ENCODE measurements around the gene PLD2. TPM values are rescaled to one million over a fixed set of nuclear protein-coding genes. Genes with fewer than 3 reads are reported as not detected.

The PLD2 gene
- total RNA-seq, 1 donor from 2014 or later = 49.3 TPM

Other genes starting within 250 kb of the PLD2 start
- gene GGT6, start 246.6 kb upstream of the PLD2 start, total RNA-seq = not detected in 2 replicates
- 1.7 and 2.8 TPM in 2 replicates for gene SMTNL2, start 222.6 kb upstream of the PLD2 start, total RNA-seq
- not detected in 2 replicates for gene ALOX15, start 165.5 kb upstream of the PLD2 start, total RNA-seq
- gene PELP1, start 103.0 kb upstream of the PLD2 start, total RNA-seq = 60.5 and 60.7 TPM in 2 replicates
- 19.4 and 23.6 TPM in 2 replicates for gene ARRB2, start 96.5 kb upstream of the PLD2 start, total RNA-seq
- gene MED11, start 75.7 kb upstream of the PLD2 start, total RNA-seq = 15.3 and 19.4 TPM in 2 replicates
- 0.55 and 0.99 TPM in 2 replicates for gene ZMYND15, start 67.3 kb upstream of the PLD2 start, total RNA-seq
- gene CXCL16, start 67.2 kb upstream of the PLD2 start, total RNA-seq = 11.0 and 12.8 TPM in 2 replicates
- not detected in 2 replicates for gene TM4SF5, start 35.3 kb upstream of the PLD2 start, total RNA-seq
- 1.9 and 2.4 TPM in 2 replicates for gene VMO1, start 20.8 kb upstream of the PLD2 start, total RNA-seq
- gene GLTPD2, start 18.2 kb upstream of the PLD2 start, total RNA-seq = not detected in 2 replicates
- 119 TPM in 2 replicates for gene PSMB6, start 11.0 kb upstream of the PLD2 start, total RNA-seq
- gene MINK1, start 26.2 kb downstream of the PLD2 start, total RNA-seq = 93.2 and 93.3 TPM in 2 replicates
- gene C17orf107, start 92.4 kb downstream of the PLD2 start, total RNA-seq = 0.78 and 1.3 TPM in 2 replicates
- gene CHRNE, start 95.9 kb downstream of the PLD2 start, total RNA-seq = 0.27 TPM in 1 of 2 replicates, not detected in the other
- not detected in 2 replicates for gene GP1BA, start 125.1 kb downstream of the PLD2 start, total RNA-seq
- 59.6 and 60.6 TPM in 2 replicates for gene SLC25A11, start 132.9 kb downstream of the PLD2 start, total RNA-seq
- 105 and 115 TPM in 2 replicates for gene RNF167, start 133.1 kb downstream of the PLD2 start, total RNA-seq
- gene PFN1, start 141.4 kb downstream of the PLD2 start, total RNA-seq = 509 and 514 TPM in 2 replicates
- 9.4 and 9.5 TPM in 2 replicates for gene ENO3, start 144.0 kb downstream of the PLD2 start, total RNA-seq
- gene SPAG7, start 160.7 kb downstream of the PLD2 start, total RNA-seq = 90.8 and 92.9 TPM in 2 replicates
- gene CAMTA2, start 180.5 kb downstream of the PLD2 start, total RNA-seq = 69.4 and 83.5 TPM in 2 replicates
- 0.89 and 1.8 TPM in 2 replicates for gene INCA1, start 190.4 kb downstream of the PLD2 start, total RNA-seq
- 123 and 127 TPM in 2 replicates for gene KIF1C, start 190.8 kb downstream of the PLD2 start, total RNA-seq
- gene SLC52A1, start 228.3 kb downstream of the PLD2 start, total RNA-seq = not detected in 2 replicates

All from osteocyte (in vitro differentiated cells).